Tongue (tissue), 2 donors: ENCODE data around the gene RFX7. TPM values are rescaled to one million over a fixed set of nuclear protein-coding genes. Genes with fewer than 3 reads are reported as not detected.

Experiments used
- DNase-seq: peaks from one replicate; pipeline ENCODE4 v3.0.0-alpha.2; 2015
- total RNA-seq: library from RNA; depleted of rRNA; stranded (reverse); fragments of >200 nt; gene quantifications from one replicate; pipeline ENCODE4 v1.2.3, GENCODE V29; 2014

Gene RFX7
- total RNA-seq, 1 donor from 2014 or later, result 17.5 TPM

DNA sequence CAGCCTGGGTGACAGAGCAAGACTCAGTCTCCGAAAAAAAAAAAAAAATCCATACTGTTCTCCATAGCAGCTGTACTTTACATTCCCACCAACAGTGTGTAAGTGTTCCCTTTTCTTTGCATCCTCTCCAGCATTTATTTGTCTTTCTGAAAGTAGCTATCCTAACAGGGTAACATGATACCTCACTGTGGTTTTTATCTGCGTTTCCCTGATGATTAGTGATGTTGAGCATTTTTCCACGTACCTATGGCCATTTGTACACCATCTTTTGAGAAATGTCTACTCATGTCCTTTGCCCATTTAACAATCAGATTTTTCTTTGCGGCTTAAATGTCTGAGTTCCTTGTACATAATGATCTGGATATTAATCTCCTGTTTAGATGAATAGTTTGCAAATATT is 119.3 kb downstream of the RFX7 start:
- DNase-seq, result no peak

- no peak for DNase-seq
These were observed 137.8 kb downstream of the RFX7 start for GRCh38 chr15:56105855-56106254.

DNA sequence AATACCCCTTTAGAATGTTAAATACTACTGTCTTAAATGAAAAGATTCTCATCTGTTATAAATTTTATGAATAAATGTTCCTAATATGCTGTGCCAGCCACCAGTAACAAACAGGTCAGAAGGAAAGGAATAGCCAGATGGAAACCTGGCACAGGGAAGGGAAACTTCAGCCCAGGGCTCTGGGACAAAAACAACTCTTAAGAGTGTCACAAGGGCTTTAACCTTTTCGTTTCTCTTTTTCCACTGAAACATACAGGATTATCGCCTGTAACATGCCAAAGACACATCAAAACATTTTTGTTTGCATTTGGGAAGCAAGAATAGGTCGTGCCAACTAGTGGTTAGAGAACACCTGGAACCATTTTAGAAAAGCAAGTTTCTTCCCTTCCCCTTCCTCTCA is 141.2 kb downstream of the RFX7 start:
- DNase-seq, result peak; percentile 31

DNA sequence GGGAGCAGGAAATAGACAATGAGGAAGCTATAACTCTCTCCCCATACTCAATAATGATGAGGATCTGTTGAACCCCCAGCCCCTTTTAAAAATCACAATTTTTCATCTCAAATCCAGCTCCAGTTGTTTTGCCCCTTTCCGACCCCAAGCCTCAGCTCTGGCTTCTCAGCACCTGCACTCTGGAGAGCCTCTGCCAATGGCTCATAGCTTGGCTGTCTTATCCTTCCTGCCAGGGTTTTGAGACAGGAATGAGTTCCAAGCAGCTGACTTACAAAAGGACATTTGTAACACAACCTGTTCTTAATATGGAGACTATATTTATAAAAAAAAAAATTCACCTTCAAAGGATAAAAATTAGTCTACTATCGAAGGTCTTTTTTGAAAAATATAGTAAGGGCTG is 144.4 kb downstream of the RFX7 start:
- no peak for DNase-seq

DNA sequence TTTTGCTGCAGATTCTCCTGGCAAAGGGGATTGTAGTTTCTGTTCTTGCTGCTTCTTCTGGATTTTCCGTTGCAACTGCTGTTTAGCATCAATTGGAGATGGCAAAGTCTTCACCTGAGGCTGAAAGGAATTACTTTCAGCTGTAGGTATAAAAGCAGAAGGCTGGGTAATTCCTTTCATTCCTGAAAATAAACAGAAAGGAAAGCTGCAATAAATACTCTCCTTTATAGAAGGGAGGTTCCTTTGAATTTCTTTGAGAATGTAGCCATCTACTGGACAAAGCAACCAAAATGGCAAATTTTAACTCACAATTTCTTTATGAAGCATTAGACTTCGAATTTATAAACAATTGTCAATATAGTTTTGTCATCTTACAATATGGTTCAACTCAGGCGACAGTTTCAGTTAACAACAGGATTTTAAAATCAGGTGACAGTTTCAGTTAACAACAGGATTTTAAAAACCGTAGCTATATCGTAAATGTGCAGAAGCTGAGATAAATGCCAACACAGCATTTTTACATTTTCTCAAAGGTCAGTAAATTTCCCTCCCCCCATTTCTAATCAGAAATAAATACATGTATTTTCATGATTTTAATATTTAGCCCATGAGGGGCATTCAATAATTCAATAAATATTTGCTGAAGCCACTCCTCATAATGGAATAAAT is 145.3 kb downstream of the RFX7 start:
- DNase-seq, result peak; percentile 17

- DNase-seq, result no peak
These were observed 148.3 kb downstream of the RFX7 start for GRCh38 chr15:56095406-56095805.

DNA sequence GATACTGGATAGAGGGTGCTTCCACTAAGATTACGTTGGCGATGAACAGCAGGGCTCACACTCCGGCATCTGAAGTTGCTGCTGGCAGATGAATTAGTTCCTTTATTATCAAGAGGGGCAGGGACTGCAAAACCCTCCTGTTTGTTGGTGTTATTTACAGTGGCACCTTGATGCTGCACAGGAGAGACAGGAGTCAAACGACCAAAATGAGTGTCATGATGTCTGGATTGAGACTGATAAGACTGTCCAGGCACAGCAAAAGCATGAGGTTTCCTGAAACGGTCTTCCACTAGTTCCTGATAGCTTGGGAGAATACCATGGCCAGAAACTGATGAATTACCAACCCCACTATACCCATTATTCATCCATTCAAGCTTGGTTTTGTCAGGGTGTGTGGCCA is 149.5 kb downstream of the RFX7 start:
- no peak for DNase-seq

DNA sequence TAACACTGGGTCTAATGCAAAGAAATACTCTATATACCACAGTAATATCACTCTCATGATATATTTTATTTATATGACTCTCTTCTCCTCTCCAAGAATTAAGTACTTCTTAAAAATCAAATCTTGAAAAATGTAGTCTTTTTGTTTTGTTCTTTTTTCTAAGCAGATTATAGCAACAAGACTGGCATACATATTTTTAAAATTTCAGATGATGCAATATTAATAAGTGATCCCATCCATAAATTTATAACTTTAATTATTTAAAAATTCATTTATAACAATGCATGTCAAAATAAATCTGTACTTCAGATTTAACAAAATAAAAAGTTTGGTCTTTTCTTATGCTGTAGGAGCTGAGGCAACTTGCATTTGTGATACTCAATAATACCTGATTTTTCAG is 155.3 kb downstream of the RFX7 start:
- DNase-seq, result no peak

GRCh38 chr15:56086566-56086965 is 157.1 kb downstream of the RFX7 start:
- no peak for DNase-seq

- DNase-seq, result no peak
These were observed 161.4 kb downstream of the RFX7 start for GRCh38 chr15:56082263-56082761.

GRCh38 chr15:56077081-56077480 is 166.6 kb downstream of the RFX7 start:
- no peak for DNase-seq

GRCh38 chr15:56076640-56077039 is 167.0 kb downstream of the RFX7 start:
- DNase-seq, result no peak

- no peak for DNase-seq
These were observed 169.0 kb downstream of the RFX7 start for GRCh38 chr15:56074481-56075265.

DNA sequence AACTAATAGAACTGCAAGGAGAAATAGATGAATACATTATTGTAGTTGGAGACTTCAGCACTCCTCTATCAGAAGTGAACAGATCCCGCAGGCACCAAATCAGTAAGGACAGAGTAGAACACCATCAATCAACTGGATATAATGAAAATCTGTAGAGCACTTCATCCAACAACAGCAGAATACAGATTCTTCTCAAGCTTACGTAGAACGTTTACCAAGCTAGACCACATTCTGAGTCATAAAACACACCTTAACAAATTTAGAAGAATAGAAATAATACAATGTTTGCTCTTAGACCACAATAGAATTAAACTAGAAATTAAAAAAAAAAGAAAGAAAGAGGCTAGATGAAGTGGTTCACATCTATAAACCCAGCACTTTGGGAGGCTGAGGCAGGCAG is 179.5 kb downstream of the RFX7 start:
- DNase-seq, result no peak

- no peak for DNase-seq
These were observed 184.0 kb downstream of the RFX7 start for GRCh38 chr15:56059716-56060115.

- DNase-seq, result no peak
These were observed 184.7 kb downstream of the RFX7 start for GRCh38 chr15:56058986-56059385.

- no peak for DNase-seq
These were observed 187.1 kb downstream of the RFX7 start for GRCh38 chr15:56056626-56057025.

- no peak for DNase-seq
These were observed 190.7 kb downstream of the RFX7 start for GRCh38 chr15:56053046-56053400.

- peak; percentile 57 for DNase-seq
These were observed 191.2 kb downstream of the RFX7 start for GRCh38 chr15:56052395-56053045.

- DNase-seq, result no peak
These were observed 192.0 kb downstream of the RFX7 start for GRCh38 chr15:56051676-56052075.

GRCh38 chr15:56049577-56049976 is 194.1 kb downstream of the RFX7 start:
- DNase-seq, result no peak

DNA sequence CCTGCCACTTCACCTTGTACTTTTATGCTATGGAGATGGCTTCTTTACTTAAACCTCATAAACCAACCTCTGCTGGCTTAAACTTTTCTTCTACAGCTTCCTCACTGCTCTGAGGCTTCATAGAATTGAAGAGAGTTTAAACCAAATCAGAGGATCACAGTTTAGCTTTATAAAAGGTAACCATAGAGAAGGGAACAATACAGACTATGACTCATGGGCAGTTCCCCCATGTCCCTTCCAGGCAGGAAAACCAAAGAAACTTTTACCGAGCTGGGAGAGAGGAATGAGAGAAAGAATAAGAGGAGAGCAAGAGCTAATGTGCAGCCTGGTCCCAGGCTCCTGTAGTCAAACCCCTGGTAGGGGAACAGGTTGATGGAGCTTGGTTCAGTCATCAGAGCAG is 196.3 kb downstream of the RFX7 start:
- no peak for DNase-seq

DNA sequence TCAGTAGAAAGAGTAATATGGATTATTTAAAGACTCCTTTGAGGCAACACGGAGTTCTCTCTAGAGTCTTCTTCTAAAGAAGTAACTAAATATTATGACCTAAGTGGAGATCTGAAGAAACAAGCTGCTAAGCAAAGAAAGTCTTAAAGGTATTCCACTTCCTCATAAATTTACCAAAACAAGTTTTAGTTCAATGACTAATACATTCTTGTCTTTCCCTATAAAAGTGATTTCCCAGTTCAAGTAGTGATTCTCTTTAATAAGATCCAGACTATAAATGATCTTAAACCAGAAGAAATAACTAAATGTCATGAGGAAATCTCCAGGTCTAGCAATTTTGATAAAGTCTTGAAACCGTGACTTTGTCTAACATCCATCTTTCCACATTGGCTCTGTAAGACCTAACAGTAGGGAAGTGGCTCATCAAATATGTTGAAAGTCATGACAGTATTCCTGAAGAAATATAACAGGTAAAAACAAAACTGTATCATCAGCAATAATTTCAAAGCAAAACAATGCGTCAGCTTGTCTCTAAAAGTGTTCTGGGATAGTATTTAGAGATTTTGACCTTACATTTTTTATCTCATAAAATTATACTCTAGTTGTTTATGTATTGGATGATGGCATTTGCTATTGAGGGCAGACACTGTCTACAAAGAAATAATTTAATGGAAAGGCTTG is 198.5 kb downstream of the RFX7 start:
- no peak for DNase-seq
